NCI-H2107 (cell line): ENCODE measurements around the gene DOCK7.
"Not testable (repeated sequence)": the region's sequence is repeated elsewhere in the genome, so short reads cannot be mapped to it uniquely, and the experiment has no call there.

Experiments used
- DNase-seq: peaks from one replicate; lab custom pipeline; 2025; lab: John Stamatoyannopoulos, UW

Gene DOCK7

GRCh38 chr1:62691062-62691844 lies 3.1 kb upstream of the DOCK7 start:
- no peak for DNase-seq

GRCh38 chr1:62689524-62689923 lies 1.3 kb upstream of the DOCK7 start:
- DNase-seq, result no peak

GRCh38 chr1:62688687-62689085 lies 500 bp upstream of the DOCK7 start:
- DNase-seq, result no peak

- DNase-seq, result no peak
Observed at GRCh38 chr1:62687421-62687902, 724 bp downstream of the DOCK7 start.

DNA sequence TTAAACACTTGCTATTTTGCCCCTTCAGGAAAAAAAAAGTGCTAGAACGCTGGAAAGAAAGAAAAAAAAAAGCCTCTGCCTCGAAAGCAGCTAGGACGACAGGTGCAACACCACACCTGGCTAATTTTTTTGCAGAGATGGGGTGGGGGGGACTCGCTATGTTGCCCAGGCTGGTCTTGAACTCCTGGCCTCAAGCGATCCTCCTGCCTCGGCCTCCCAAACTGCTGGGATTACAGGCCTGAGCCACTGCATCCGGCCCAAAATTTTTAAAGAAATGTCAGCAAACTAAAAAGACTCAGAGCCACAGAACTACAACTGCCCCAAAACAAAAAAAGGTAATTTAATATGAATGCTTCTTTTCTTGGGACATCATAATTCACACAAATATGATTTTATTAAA lies 1.4 kb downstream of the DOCK7 start:
- DNase-seq, result no peak

GRCh38 chr1:62685431-62685859 lies 2.7 kb downstream of the DOCK7 start:
- DNase-seq, result no peak

DNA sequence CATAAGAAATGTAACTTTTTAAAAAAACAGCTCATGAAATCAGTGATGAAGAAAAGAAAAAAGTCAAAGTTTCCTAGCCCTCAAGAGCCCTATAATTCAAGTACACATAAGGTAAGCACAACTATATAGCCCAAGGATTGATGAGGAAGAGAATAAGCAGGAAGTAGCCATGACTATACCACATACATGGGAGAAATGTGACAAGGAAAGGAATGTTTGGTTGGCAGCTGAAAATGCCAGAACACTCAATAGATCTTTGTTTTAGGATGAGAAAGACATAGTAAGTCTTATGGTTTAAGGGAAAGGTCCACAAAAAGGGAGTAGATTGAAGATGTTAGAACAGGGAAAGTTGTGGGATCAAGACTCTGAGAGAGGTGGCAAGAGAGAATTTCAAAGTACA lies 5.7 kb downstream of the DOCK7 start:
- DNase-seq, result no peak

DNA sequence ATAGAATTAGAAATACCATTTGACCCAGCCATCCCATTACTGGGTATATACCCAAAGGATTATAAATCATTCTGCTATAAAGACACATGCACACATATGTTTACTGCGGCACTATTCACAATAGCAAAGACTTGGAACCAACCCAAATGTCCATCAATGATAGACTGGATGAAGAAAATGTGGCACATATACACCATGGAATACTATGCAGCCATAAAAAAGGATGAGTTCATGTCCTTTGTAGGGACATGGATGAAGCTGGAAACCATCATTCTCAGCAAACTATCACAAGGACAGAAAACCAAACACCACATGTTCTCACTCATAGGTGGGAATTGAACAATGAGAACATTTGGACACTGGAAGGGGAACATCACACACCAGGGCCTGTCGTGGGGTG lies 7.2 kb downstream of the DOCK7 start:
- DNase-seq, result not testable (repeated sequence)

DNA sequence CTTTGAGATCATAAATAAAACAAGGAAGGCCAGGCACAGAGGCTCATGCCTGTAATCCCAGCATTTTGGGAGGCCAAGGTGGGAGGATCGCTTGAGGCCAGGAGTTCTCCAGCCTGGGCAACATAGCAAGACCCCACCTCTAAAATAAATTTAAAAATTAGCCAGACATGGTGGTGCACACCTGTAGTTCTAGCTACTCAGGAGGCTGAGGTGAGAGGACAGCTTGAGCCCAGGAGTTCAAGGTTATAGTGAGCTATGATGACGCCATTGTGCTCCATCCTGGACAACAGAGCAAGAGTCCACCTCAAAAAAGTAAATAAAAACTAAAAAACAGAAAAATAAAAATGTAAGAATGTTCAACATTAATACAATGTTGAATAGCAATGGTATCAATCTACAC lies 10.4 kb downstream of the DOCK7 start:
- not testable (repeated sequence) for DNase-seq

GRCh38 chr1:62676611-62677356 lies 11.4 kb downstream of the DOCK7 start:
- no peak for DNase-seq

DNA sequence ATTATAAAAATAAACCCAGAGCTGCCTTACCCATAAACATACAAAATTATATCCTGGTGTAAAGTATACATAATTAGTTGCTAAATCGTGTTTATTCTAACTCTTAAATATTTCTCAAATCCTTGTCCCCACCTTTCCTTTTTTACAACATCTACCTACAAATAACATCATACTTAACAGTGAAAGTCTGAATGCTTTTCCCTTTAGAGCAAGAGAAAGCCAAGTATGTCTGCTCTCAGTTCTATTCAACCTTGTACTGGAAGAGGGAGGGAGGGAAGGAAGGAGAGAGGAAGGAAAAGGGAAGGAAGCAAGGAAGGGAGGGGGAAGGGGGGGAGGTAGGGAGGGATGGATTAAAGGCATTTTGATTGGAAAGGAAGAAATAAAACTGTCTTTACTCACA lies 14.6 kb downstream of the DOCK7 start:
- DNase-seq, result no peak

DNA sequence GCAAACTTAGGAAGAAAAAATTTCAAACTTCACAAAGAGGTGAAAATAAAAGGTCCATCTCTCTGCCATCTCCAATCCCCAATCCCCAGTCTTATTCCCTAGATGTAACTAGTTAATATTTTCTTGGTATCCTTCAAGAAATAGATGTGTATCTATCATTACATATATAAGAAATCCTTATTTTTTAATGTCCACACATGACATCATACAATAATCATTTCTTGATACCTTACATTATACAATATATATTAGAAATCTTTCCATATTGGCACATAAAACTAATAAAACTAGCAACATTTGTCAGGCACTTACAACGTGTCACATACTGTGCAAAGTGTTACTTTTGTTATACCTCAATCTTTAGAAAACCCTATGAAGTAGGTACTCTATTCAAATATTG lies 16.2 kb downstream of the DOCK7 start:
- DNase-seq, result no peak

- no peak for DNase-seq
Observed at GRCh38 chr1:62654744-62655143, 33.4 kb downstream of the DOCK7 start.

DNA sequence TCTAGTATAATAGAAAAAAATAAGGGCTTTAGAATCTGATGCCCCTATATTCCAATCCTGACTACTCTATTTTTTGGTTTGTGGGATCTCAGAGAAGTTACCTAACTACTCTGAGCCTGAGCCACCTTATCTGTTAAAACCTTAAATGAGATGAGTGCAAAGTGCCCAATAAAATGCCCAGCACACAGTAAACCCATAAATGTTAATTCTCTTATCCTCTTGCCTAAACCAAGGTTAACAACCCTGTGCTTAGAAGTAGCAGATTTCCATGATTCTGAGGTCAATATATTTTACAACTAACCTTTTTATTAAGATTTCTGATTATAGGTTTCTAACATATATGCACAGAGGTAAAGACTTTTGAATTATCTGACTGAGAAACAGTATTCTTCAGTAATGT lies 35.8 kb downstream of the DOCK7 start:
- DNase-seq, result no peak

DNA sequence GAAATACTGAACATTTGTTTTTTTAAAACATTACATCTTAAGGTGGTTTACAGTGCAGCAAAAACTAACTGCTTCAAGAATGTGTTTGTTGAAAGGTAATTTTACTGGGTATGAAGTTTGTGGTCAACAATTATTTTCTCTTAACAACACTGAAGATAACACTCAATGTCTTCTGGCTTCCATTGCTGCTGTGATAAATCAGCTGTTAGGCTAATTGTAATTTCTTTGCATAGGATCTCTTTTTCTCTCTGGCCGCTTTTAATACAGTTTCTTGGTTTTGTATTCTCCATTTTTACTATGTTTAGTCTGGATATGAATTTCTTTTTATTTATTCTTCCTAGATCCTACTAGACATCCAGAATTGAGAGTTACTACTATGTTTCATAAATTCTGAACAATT lies 44.9 kb downstream of the DOCK7 start:
- DNase-seq, result no peak

- no peak for DNase-seq
Observed at GRCh38 chr1:62637392-62638105, 50.6 kb downstream of the DOCK7 start.

DNA sequence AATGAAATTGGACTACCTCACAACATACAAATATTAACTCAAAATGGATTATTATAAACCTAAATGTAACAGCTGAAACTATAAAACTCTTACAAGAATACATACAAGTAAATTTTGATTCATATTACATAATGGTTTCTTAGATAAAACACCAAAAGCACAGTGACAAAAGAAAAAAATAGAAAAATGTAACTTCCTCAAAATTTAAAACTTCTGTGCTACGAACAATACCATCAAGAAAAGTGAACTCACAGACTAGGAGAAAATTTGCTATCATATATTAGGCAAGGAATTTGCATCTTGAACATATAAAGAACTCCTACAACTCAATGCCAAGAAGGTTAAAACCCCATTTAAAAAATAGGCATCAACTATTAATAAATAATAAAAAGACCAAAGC lies 59.7 kb downstream of the DOCK7 start:
- DNase-seq, result no peak

DNA sequence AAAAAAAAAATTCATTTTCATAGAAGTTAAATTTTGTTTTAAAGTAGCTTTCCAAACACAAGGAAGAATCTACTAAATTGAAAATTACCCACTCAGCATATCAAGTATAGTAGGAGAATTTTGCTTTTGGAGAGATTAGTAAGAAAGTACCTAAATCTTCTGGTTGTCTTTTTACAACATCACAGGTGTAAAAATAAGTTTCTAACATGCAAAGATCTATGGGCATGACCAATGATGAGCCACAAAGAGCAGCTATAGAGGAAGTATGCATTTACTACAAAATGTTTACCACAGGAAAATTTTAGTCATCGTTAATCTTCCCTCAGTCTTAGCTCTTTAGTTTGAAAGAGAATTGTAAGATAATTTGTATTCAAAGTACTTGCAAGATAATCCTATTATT lies 62.8 kb downstream of the DOCK7 start:
- no peak for DNase-seq

DNA sequence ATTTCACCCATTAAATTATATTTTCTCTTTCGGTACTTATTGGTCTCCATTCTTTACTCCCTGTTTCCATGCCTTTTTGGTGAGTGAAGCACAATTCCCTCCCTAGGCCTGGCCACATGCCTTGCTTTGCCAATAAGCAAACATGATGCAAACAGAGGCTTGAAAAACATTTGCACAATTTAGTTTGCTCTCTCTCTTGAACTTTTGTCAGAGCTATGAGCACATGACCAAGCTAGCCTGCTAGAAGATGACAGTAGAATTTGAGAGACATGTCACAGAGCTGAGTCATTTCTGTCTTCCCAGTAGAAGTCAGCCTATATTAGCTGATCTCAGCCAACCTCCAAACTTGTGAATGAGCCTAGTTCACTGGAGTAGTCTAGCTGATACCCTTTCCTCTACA lies 66.3 kb downstream of the DOCK7 start:
- no peak for DNase-seq

GRCh38 chr1:62613890-62614289 lies 74.3 kb downstream of the DOCK7 start:
- no peak for DNase-seq

DNA sequence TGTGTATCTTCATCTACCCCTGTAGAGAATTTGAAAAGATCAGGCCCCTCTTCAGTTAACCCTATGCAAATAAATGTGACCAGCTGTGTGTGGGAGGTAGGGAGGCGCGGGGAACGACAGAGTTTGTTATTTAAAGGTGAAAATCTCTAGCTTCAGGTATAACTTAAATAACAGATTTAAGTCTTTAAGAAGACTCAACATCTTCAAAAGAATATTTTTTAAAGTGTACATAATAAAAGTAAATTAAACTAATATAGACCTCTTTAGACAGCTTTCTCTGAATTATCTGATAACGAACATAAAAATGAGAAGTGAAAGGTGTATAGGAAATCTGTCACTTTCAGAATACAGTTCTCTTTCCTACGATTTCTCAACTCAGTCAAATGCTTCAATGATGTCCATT lies 74.9 kb downstream of the DOCK7 start:
- no peak for DNase-seq

DNA sequence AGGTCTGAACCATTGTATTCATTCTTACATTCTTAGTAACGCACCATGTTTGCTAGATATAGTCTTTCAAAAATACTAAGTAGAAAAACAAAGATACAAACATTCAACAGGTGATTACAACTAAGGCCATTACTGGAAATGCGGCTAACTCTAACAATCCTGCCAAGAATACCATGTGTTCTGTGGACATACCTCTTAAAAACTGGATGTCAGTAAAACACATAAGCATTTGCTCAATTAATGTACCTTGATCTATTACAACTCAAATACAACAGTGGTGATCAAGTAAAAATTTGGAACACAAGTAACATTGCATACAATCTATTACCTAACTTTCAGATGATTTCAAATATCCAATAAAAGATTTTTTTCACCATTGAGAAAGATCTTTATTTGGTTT lies 75.4 kb downstream of the DOCK7 start:
- no peak for DNase-seq

DNA sequence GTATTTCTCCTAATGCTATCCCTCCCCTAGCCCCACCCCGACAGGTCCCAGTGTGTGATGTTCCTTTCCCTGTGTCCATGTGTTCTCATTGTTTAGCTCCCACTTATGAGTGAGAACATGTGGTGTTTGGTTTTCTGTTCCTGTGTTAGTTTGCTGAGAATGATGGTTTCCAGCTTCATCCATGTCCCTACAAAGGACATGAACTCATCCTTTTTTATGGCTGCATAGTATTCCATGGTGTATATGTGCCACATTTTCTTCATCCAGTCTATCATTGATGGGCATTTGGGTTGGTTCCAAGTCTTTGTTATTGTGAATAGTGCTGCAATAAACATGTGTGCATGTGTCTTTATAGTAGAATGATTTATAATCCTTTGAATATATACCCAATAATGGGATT lies 77.6 kb downstream of the DOCK7 start:
- not testable (repeated sequence) for DNase-seq
